GM19324 (cell line): Measurements from ENCODE around the gene FNDC5.
A peak's percentile ranks its signal among the peaks of the same experiment; 100 is the strongest.

ENCODE experiments used
- ATAC-seq: cut with Tn5 transposase; IDR thresholded peaks from one replicate; pipeline ENCODE4 v1.9.1; 2021; ENCODE audit warnings: mild to moderate bottlenecking, moderate library complexity; ENCODE audit not compliant: unreplicated experiment, low FRiP score

Gene FNDC5

GRCh38 chr1:32817815-32818786 lies 52.6 kb downstream of the FNDC5 start:
- ATAC-seq, result peak; percentile 14

GRCh38 chr1:32817159-32817814 lies 53.4 kb downstream of the FNDC5 start, which contains the start of the genes S100PBP and YARS1:
Gene S100PBP (plus strand): TSS chr1:32817653. CDS start chr1:32826100, 8,447 bp downstream.
Gene YARS1 (minus strand): TSS chr1:32817358. CDS start chr1:32817244, 114 bp downstream.
- peak; percentile 85 for ATAC-seq

DNA sequence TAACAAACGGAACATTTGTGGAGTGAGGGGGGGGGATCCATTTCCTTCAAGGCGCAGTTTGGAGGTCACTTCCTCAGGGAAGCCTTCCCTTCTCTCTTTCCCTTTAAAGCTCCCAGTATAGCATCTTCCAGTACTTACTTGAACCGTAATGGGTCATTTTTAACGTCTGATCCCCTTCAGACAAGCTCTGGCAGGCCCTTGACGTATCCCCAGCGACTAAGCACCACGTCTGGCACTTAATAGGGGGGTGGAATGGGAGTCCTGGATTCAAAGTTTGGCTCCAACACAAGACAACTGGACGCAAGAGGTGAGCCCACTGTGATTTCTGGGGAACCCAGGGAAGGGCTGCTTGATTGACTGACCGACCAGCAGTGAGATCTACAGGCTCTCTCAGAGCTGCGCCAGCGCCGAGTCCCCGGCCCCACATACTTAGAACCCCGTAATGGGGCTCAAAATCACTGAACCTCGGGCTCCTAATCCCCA lies 54.0 kb downstream of the FNDC5 start:
- no peak for ATAC-seq

DNA sequence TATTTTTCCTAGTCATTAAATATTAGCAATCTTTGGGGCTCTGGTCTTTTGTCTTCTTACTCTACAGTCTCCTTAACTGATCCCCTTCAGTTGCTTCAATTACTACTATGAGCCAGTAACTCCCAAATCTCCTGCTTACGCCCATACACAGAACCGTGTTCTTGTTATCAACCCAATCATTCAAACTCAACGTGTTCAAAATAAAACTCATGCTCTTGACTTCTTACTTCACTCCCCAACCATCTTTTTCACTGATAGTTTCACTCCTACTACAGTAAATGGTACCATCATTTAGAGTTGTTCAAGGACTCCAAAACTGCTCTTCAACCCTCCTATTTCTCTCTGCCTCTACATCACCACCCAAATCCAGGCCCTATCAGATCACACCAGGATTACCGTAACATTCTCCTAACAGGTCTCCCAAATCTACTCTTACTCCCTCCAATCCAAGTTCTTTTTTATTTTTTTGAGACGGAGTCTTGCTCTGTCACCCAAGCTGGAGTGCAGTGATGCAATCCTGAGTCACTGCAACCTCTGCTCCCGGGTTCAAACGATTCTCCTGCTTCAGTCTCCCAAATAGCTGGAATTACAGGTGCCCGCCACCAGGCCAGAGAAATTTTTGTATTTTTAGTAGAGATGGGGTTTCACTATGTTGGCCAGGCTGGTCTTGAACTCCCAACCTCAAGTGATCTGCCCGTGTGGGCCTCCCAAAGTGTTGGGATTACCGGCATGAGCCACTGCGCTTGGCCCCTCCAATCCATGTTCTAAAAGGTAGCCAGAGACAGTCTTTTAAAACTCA lies 56.6 kb downstream of the FNDC5 start:
- no peak for ATAC-seq
